Vagina (tissue), 2 donors: Measurements from ENCODE around the gene FSIP1.

Source experiments
- POLR2A ChIP-seq, 2 donors: fragments of 450-650 bp; IDR thresholded peaks; one replicate each; pipeline ENCODE4 v1.6.1; 2017; ENCODE audit warnings: antibody characterized with exemption in 2 of 2, mild to moderate bottlenecking in 2 of 2, moderate library complexity in 2 of 2
- TF ChIP-seq, protein P1 (sequence below), 3 experiments: fragments of 450-650 bp in 2 of 3; fragments of 200-600 bp in 1 of 3; sonication (generic) in 1 of 3; IDR thresholded peaks; one replicate each; pipeline ENCODE4 v1.5.1; 2017 to 2019; ENCODE audit warnings: antibody characterized with exemption in 3 of 3, mild to moderate bottlenecking in 2 of 3, moderate library complexity in 2 of 3

DNA sequence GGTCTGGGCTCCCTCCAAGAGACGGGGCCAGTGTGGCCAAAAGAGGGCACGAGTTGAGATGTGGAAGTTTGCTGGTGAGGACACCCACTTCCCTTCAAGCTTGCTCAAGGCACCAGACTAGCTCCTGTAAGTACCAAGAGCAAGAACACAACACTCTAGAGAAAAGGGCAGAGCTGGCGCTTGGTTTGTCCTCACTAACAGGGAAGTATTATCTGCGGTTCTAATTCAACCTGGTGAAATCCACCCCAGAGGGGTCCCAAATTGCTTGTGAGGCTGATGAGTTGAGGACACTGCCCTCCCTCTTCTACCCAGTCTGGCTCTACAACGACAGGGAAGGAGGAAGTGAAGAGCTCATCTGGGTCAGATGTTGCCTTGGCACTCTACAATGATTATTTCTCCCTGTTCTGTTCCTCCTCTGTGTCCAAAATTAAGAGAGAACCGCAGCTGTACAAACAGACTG lies 16.9 kb upstream of the FSIP1 start:
- TF ChIP-seq, protein P1, sequence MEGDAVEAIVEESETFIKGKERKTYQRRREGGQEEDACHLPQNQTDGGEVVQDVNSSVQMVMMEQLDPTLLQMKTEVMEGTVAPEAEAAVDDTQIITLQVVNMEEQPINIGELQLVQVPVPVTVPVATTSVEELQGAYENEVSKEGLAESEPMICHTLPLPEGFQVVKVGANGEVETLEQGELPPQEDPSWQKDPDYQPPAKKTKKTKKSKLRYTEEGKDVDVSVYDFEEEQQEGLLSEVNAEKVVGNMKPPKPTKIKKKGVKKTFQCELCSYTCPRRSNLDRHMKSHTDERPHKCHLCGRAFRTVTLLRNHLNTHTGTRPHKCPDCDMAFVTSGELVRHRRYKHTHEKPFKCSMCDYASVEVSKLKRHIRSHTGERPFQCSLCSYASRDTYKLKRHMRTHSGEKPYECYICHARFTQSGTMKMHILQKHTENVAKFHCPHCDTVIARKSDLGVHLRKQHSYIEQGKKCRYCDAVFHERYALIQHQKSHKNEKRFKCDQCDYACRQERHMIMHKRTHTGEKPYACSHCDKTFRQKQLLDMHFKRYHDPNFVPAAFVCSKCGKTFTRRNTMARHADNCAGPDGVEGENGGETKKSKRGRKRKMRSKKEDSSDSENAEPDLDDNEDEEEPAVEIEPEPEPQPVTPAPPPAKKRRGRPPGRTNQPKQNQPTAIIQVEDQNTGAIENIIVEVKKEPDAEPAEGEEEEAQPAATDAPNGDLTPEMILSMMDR (IDR thresholded peaks at IDR 0.05): no peak
- no peak for TF ChIP-seq POLR2A (IDR thresholded peaks at IDR 0.05)
